ENCODE results near the gene CSTB.

CSTB gene

DNA sequence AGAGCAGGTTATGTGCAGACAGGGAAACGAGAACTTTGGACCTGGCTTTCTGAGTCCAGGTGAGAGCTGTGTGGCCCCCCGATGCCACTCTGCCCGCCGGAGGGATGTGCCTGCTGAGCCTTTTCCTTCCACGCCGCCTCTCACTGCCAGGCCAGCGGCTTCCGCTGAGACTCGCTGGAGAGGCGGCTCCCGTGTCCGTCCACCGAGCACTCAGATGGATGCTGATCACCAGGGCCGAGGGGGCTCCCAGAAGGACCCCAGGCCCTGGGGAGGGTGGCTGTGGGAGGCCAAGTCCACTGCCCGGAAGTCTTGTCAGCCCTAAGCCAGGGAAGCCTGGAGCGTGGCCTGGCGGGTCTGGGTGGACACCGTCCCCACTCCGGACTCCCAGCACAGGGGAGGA is 16.5 kb downstream of the CSTB start:
- H3F3A ChIP-seq (ENCODE audit: insufficient read depth, low read length), result no peaks in the 10 kb centered on the region
- TF ChIP-seq CTCF (IDR thresholded peaks at IDR 0.05; ENCODE audit: low read length), result no peak
- TF ChIP-seq EZH2phosphoT487 (IDR thresholded peaks at IDR 0.05; ENCODE audit: low read length), result no peak
- no peak for TF ChIP-seq EZH2 (optimal IDR thresholded peaks at IDR 0.05; ENCODE audit: low read depth, low read length)
- H3K79me2 ChIP-seq (ENCODE audit: low read length), result peaks cover 17% of the 10 kb centered on the region; the same call in 1 of the 2 replicates
- no peak overlapping the region for H3K9ac ChIP-seq (ENCODE audit: low read length)
- peaks cover 21% of the 10 kb centered on the region for H3K36me3 ChIP-seq (replicated peaks; ENCODE audit: insufficient read depth, low read length)
- no peaks in the 10 kb centered on the region for H3K9me3 ChIP-seq (replicated peaks; ENCODE audit: insufficient read depth, low read length)
- H4K20me1 ChIP-seq (ENCODE audit: insufficient read depth, low read length), result no peaks in the 10 kb centered on the region
- H3K4me2 ChIP-seq (ENCODE audit: low read depth, low read length), result no peak overlapping the region
- H3K9me2 ChIP-seq (replicated peaks; ENCODE audit: insufficient read depth, low read length), result no peaks in the 10 kb centered on the region
- no peak for DNase-seq
- H3K4me1 ChIP-seq (ENCODE audit: low read length), result no peaks in the 10 kb centered on the region
- no peaks in the 10 kb centered on the region for H3K27me3 ChIP-seq (replicated peaks; ENCODE audit: insufficient read depth, low read length)
- H3K4me3 ChIP-seq (ENCODE audit: low read length), result no peak overlapping the region
- no peak overlapping the region for H3K27ac ChIP-seq (ENCODE audit: low read length)
- H2AFZ ChIP-seq (ENCODE audit: low read length), result no peak overlapping the region

DNA sequence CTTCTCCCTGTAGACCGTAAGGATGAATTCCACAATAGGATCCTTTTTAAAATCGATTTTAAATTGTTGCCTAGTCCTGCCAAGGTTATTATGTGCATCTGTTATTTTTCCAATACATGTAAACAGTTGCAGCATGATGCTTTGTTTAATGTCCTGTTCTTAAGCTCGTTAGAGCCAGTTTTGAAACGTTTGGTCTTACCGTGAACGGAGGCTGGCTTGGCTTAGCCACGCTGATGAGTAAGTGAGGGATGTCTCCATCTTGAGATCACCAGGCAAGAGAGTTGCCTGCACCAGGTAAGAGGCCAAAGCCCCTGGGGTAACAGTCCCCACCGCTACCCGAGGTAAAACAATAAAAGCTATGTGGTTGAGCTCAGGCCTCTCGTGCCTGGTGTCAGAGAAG is 17.3 kb downstream of the CSTB start:
- no peak overlapping the region for H2AFZ ChIP-seq (ENCODE audit: low read length)
- no peak overlapping the region for H3K9ac ChIP-seq (ENCODE audit: low read length)
- no peaks in the 10 kb centered on the region for H3K9me3 ChIP-seq (replicated peaks; ENCODE audit: insufficient read depth, low read length)
- H3K27me3 ChIP-seq (replicated peaks; ENCODE audit: insufficient read depth, low read length), result no peaks in the 10 kb centered on the region
- no peak overlapping the region for H3K4me3 ChIP-seq (ENCODE audit: low read length)
- H3F3A ChIP-seq (ENCODE audit: insufficient read depth, low read length), result no peaks in the 10 kb centered on the region
- H3K36me3 ChIP-seq (replicated peaks; ENCODE audit: insufficient read depth, low read length), result peaks cover 28% of the 10 kb centered on the region
- H3K79me2 ChIP-seq (ENCODE audit: low read length), result peaks cover 19% of the 10 kb centered on the region
- H3K9me2 ChIP-seq (replicated peaks; ENCODE audit: insufficient read depth, low read length), result no peaks in the 10 kb centered on the region
- no peak for DNase-seq
- H4K20me1 ChIP-seq (ENCODE audit: insufficient read depth, low read length), result no peaks in the 10 kb centered on the region
- TF ChIP-seq EZH2 (optimal IDR thresholded peaks at IDR 0.05; ENCODE audit: low read depth, low read length) (no peak), EZH2phosphoT487 (IDR thresholded peaks at IDR 0.05; ENCODE audit: low read length) (no peak)
- H3K27ac ChIP-seq (ENCODE audit: low read length), result no peak overlapping the region
- no peak overlapping the region for H3K4me2 ChIP-seq (ENCODE audit: low read depth, low read length)
- no peaks in the 10 kb centered on the region for H3K4me1 ChIP-seq (ENCODE audit: low read length)

DNA sequence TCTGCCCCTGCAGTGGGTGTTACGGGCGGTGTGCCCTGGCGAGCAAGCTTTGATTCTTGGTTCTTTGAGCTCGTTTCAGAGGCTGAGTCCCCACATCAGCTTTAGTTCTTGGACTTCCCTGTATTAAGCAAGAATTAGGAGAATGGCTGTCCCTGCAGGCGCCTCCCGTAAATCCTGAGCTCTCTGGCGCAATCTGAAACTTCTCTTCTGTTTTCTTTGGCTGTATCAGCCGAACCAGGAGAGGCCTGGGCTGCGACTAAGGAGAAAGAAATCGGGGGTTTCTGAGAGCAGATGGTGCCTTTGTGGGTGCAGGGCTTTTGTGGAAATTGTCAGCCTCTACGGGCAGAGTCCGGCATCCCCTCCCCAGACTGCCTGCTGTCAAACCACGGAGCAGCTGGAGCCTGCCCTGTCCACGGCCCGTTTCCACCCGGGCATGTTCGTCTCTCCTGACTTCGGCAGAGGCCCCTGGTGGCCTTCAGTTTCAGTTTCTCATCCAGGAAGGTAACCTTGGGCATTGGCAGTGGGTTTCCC is 17.9 kb downstream of the CSTB start:
- H3K9me2 ChIP-seq (replicated peaks; ENCODE audit: insufficient read depth, low read length), result no peaks in the 10 kb centered on the region
- no peak overlapping the region for H2AFZ ChIP-seq (ENCODE audit: low read length)
- no peaks in the 10 kb centered on the region for H3K9me3 ChIP-seq (replicated peaks; ENCODE audit: insufficient read depth, low read length)
- H3K4me2 ChIP-seq (ENCODE audit: low read depth, low read length), result no peak overlapping the region
- peaks cover 34% of the 10 kb centered on the region for H3K36me3 ChIP-seq (replicated peaks; ENCODE audit: insufficient read depth, low read length)
- DNase-seq, result no peak
- no peak overlapping the region for H3K9ac ChIP-seq (ENCODE audit: low read length)
- no peaks in the 10 kb centered on the region for H3F3A ChIP-seq (ENCODE audit: insufficient read depth, low read length)
- H3K4me1 ChIP-seq (ENCODE audit: low read length), result no peaks in the 10 kb centered on the region
- H4K20me1 ChIP-seq (ENCODE audit: insufficient read depth, low read length), result no peaks in the 10 kb centered on the region
- H3K27me3 ChIP-seq (replicated peaks; ENCODE audit: insufficient read depth, low read length), result no peaks in the 10 kb centered on the region
- peaks cover 25% of the 10 kb centered on the region for H3K79me2 ChIP-seq (ENCODE audit: low read length)
- TF ChIP-seq EZH2 (optimal IDR thresholded peaks at IDR 0.05; ENCODE audit: low read depth, low read length), result no peak
- no peak overlapping the region for H3K4me3 ChIP-seq (ENCODE audit: low read length)
- H3K27ac ChIP-seq (ENCODE audit: low read length), result no peak overlapping the region

GRCh38 chr21:43757601-43758000 is 18.5 kb downstream of the CSTB start:
- Histone ChIP-seq H3K79me2 (ENCODE audit: low read length) (peaks cover 29% of the 10 kb centered on the region), H3K4me2 (ENCODE audit: low read depth, low read length) (no peak overlapping the region), H3K27me3 (replicated peaks; ENCODE audit: insufficient read depth, low read length) (no peaks in the 10 kb centered on the region), H3K9ac (ENCODE audit: low read length) (no peak overlapping the region), H3K4me3 (ENCODE audit: low read length) (no peak overlapping the region), H3K36me3 (replicated peaks; ENCODE audit: insufficient read depth, low read length) (peaks cover 39% of the 10 kb centered on the region), H3K4me1 (ENCODE audit: low read length) (no peaks in the 10 kb centered on the region), H4K20me1 (ENCODE audit: insufficient read depth, low read length) (no peaks in the 10 kb centered on the region), H2AFZ (ENCODE audit: low read length) (no peak overlapping the region), H3K9me3 (replicated peaks; ENCODE audit: insufficient read depth, low read length) (no peaks in the 10 kb centered on the region), H3K9me2 (replicated peaks; ENCODE audit: insufficient read depth, low read length) (no peaks in the 10 kb centered on the region), H3F3A (ENCODE audit: insufficient read depth, low read length) (no peaks in the 10 kb centered on the region), H3K27ac (ENCODE audit: low read length) (no peak overlapping the region)
- no peak for DNase-seq
- TF ChIP-seq EZH2phosphoT487 (IDR thresholded peaks at IDR 0.05; ENCODE audit: low read length) (no peak), EZH2 (optimal IDR thresholded peaks at IDR 0.05; ENCODE audit: low read depth, low read length) (no peak), CTCF (IDR thresholded peaks at IDR 0.05; ENCODE audit: low read length) (no peak)

Data from MM.1S (cell line).